Activated effector memory CD4-positive, alpha-beta T cell treated with Interleukin-2 at 50 U/mL for 16 hours (primary cell): ENCODE data around the gene SLC8B1.
"Not testable (repeated sequence)": the region's sequence is repeated elsewhere in the genome, so short reads cannot be mapped to it uniquely, and the experiment has no call there.

Experiments
- DNase-seq: peaks from one replicate; pipeline ENCODE4 v3.0.0-alpha.2; 2020

Gene SLC8B1

GRCh38 chr12:113354192-113354591 lies 19.3 kb upstream of the SLC8B1 start:
- not testable (repeated sequence) for DNase-seq

DNA sequence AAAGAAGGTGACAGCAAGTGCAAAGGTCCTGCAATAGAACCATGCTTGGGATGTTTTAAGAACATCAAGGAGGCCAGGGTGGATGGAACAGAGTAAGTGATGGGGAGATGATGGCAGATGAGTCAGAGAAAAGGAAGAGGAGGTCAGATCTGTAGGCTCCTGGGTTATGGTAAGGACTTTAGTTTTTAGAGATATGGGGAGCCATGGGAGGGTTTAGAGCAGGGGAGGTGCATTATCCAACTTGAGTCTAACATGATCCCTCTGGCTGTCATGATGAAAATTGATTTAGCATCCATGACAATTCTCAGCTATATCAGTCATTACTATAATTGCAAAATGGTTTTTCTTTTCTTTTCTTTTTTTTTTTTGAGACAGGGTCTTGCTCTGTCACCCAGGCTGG lies 16.2 kb upstream of the SLC8B1 start:
- DNase-seq, result no peak

DNA sequence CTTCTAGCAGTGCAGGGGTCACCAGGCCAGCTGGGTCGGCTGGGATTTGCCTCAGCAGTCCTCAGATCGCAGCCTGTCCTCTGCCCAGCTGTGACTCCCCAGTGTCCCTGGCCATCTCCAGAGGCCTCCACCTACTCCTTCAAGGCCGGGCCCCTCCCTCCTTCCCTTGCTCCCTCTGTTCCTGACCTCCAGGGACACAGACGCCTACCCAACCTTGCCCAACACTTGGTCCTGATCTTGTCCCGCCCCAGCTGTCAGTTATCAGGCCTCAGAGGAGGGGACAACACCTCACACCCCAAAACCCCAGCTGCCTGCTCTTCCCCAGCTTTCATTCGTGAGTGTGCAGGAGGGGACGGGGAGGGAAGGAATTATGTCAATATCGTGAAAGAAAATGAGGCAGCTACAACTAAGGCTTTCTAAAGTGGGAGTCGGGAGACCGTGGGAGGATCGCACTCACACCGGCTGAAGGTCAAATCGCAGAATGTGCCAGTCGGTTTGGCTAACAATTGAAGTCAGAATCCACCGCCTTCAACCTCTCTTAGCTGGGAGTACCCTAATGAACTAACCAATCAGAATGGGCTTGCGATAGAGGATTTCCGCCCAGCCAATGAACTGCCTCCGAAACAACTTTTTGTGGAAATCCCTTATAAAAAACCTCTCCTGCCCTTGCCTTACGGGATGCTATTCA lies 14.1 kb upstream of the SLC8B1 start:
- DNase-seq, result no peak

GRCh38 chr12:113347892-113348291 lies 13.0 kb upstream of the SLC8B1 start:
- no peak for DNase-seq

DNA sequence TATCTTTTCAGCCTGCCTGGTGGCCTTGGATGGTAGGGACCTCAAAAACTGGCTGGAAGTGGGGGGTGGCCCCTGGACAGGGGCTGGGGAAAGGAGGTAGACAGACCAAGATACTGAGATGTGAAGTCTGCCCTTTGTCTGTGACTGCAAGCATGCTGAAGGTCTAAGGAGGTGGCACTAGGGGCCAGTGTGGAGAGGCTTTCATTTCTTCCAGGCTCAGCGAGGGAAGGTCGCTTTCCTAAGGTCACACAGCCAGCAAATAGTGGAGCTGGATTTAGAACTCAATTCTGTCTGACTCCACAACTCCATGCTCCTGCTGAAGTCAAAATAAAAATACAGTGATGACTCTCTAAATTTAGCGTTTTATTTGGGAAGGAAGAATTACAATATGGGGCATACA lies 12.2 kb upstream of the SLC8B1 start:
- DNase-seq, result no peak

- no peak for DNase-seq
These were observed 11.4 kb upstream of the SLC8B1 start for GRCh38 chr12:113346353-113346752.

DNA sequence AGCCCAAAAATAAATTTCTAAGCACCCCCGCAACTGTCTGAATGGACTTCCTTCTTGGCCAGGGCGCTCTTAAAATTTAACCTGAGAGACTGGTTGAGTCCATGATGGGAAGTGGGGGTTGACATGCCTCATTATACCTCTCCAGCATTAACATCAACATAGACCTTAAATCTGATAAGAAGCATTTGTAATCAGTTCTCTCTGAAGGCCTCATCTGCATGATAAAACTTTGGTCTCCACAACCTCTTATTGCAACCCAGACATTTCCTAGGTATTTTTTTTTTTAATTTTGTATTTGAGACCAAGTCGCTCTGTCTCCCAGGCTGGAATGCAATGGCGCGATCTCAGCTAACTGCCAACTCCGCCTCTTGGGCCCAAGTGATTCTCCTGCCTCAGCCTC lies 10.4 kb upstream of the SLC8B1 start:
- DNase-seq, result no peak

DNA sequence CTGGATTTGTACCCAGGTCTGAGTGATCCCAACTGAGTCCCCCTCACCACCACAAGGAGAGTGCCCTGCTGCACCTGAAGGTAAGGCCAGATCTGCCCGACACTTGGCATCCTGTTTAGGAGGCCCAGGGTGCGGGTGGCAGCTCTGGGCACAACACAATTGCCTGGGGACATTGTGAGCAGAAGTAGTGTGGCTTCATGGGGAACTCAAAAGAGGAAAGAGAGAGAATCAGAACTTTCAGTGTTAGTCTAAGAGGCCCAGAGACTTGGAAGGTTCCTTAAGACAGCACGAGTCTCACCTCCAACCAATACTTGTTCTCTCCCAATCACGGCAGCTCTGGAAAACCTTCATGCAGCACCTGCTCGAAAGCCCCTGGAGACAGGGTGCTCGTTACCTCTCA lies 6.6 kb upstream of the SLC8B1 start:
- DNase-seq, result no peak

GRCh38 chr12:113340061-113340460 lies 5.2 kb upstream of the SLC8B1 start:
- DNase-seq, result no peak

GRCh38 chr12:113339540-113339939 lies 4.6 kb upstream of the SLC8B1 start:
- no peak for DNase-seq

GRCh38 chr12:113333877-113334785 lies 778 bp downstream of the SLC8B1 start:
- peak; percentile 5 for DNase-seq

DNA sequence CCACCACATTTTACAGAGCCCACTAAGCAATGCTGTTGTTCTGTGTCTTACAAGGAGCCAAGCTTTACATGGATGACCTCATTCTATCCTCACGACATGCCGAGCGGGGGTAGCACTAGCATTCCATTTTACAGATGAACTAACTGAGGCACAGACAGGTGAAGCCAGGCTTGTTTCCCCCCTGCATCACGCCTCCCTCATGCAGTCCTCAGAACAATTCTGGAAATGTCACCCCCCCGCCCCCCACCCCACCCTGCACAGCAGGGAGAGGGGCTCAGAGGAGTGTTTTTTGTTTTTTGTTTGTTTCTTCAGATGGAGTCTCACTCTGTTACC lies 1.5 kb downstream of the SLC8B1 start:
- DNase-seq, result no peak

GRCh38 chr12:113332688-113333417 lies 2.1 kb downstream of the SLC8B1 start:
- no peak for DNase-seq

GRCh38 chr12:113330505-113330904 lies 4.4 kb downstream of the SLC8B1 start:
- DNase-seq, result no peak

GRCh38 chr12:113329791-113330417 lies 5.0 kb downstream of the SLC8B1 start:
- DNase-seq, result no peak

GRCh38 chr12:113329022-113329790 lies 5.7 kb downstream of the SLC8B1 start:
- no peak for DNase-seq

- no peak for DNase-seq
These were observed 6.5 kb downstream of the SLC8B1 start for GRCh38 chr12:113328368-113328889.

- no peak for DNase-seq
These were observed 8.0 kb downstream of the SLC8B1 start for GRCh38 chr12:113326775-113327395.

- DNase-seq, result no peak
These were observed 9.0 kb downstream of the SLC8B1 start for GRCh38 chr12:113325916-113326315.

DNA sequence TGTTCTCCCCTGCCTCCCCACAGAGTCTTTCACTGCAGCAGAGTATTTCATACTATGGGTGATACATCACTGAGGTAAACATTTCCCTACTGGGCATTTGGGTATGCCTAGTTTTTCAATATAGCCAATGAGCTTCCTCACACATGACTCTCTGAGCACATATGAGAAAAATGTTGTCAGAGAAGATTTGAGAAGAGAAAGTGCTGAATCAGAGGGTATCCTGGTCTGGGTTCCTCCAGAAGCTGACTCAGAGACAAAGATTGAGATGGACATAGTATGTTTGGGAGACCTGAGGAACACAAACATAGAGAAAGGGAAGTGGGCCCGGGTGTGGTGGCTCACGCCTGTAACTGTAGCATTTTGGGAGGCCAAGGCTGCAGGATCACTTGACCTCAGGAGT lies 12.6 kb downstream of the SLC8B1 start:
- no peak for DNase-seq

GRCh38 chr12:113320401-113320800 lies 14.5 kb downstream of the SLC8B1 start:
- DNase-seq, result no peak
